ENCODE data around the gene RMC1.

Gene RMC1

GRCh38 chr18:23512641-23513040 is 9.3 kb downstream of the RMC1 start:
- H3K4me3 Mint-ChIP-seq: no peak overlapping the region
- H3K9me3 Mint-ChIP-seq: no peaks in the 10 kb centered on the region
- no peaks in the 10 kb centered on the region for H3K27me3 Mint-ChIP-seq
- peaks cover 48% of the 10 kb centered on the region for H3K4me1 Mint-ChIP-seq
- peaks cover 63% of the 10 kb centered on the region for H3K36me3 Mint-ChIP-seq
- no peak for ATAC-seq
- peak overlapping the region; percentile 76 for H3K27ac Mint-ChIP-seq

GRCh38 chr18:23515911-23516546 is 12.7 kb downstream of the RMC1 start:
- H3K4me3 Mint-ChIP-seq: no peak overlapping the region
- no peaks in the 10 kb centered on the region for H3K27me3 Mint-ChIP-seq
- H3K4me1 Mint-ChIP-seq: peaks cover 36% of the 10 kb centered on the region
- peak overlapping the region; percentile 32 for H3K27ac Mint-ChIP-seq
- peak; percentile 86 for ATAC-seq
- H3K36me3 Mint-ChIP-seq: peaks cover 65% of the 10 kb centered on the region
- H3K9me3 Mint-ChIP-seq: no peaks in the 10 kb centered on the region

- Mint-ChIP-seq H3K27me3 (no peaks in the 10 kb centered on the region), H3K36me3 (peaks cover 75% of the 10 kb centered on the region), H3K27ac (no peak overlapping the region), H3K9me3 (no peaks in the 10 kb centered on the region), H3K4me1 (peaks cover 26% of the 10 kb centered on the region), H3K4me3 (no peak overlapping the region)
- no peak for ATAC-seq
These were observed 16.4 kb downstream of the RMC1 start for GRCh38 chr18:23519734-23520133.

GRCh38 chr18:23521271-23521670 is 18.0 kb downstream of the RMC1 start:
- H3K27me3 Mint-ChIP-seq: no peaks in the 10 kb centered on the region
- no peak overlapping the region for H3K4me3 Mint-ChIP-seq
- H3K36me3 Mint-ChIP-seq: peaks cover 73% of the 10 kb centered on the region
- H3K4me1 Mint-ChIP-seq: peaks cover 14% of the 10 kb centered on the region
- no peak for ATAC-seq
- H3K27ac Mint-ChIP-seq: no peak overlapping the region
- no peaks in the 10 kb centered on the region for H3K9me3 Mint-ChIP-seq

GRCh38 chr18:23521907-23522306 is 18.6 kb downstream of the RMC1 start:
- H3K27ac Mint-ChIP-seq: no peak overlapping the region

GRCh38 chr18:23523429-23524212 is 20.3 kb downstream of the RMC1 start:
- no peaks in the 10 kb centered on the region for H3K9me3 Mint-ChIP-seq
- H3K27ac Mint-ChIP-seq: peak overlapping the region; percentile 55
- H3K27me3 Mint-ChIP-seq: no peaks in the 10 kb centered on the region
- peak; percentile 66 for ATAC-seq
- H3K4me1 Mint-ChIP-seq: peaks cover 13% of the 10 kb centered on the region
- H3K4me3 Mint-ChIP-seq: no peak overlapping the region
- H3K36me3 Mint-ChIP-seq: peaks cover 74% of the 10 kb centered on the region

More at GRCh38 chr18:23521907-23522306, 18.6 kb downstream of the RMC1 start:
- peaks cover 77% of the 10 kb centered on the region for H3K36me3 Mint-ChIP-seq
- H3K9me3 Mint-ChIP-seq: no peaks in the 10 kb centered on the region
- no peaks in the 10 kb centered on the region for H3K27me3 Mint-ChIP-seq
- H3K4me1 Mint-ChIP-seq: peaks cover 13% of the 10 kb centered on the region
- ATAC-seq: no peak
- no peak overlapping the region for H3K4me3 Mint-ChIP-seq

GRCh38 chr18:23524213-23524707 is 20.9 kb downstream of the RMC1 start:
- peak overlapping the region; percentile 55 for H3K27ac Mint-ChIP-seq
- peaks cover 16% of the 10 kb centered on the region for H3K4me1 Mint-ChIP-seq
- H3K9me3 Mint-ChIP-seq: no peaks in the 10 kb centered on the region
- H3K36me3 Mint-ChIP-seq: peaks cover 74% of the 10 kb centered on the region
- no peak for ATAC-seq
- H3K4me3 Mint-ChIP-seq: no peak overlapping the region
- H3K27me3 Mint-ChIP-seq: no peaks in the 10 kb centered on the region

- Mint-ChIP-seq H3K36me3 (peaks cover 77% of the 10 kb centered on the region), H3K4me1 (peaks cover 25% of the 10 kb centered on the region), H3K9me3 (no peaks in the 10 kb centered on the region)
These were observed 23.3 kb downstream of the RMC1 start for GRCh38 chr18:23526501-23527063.

GRCh38 chr18:23528580-23529472 is 25.5 kb downstream of the RMC1 start:
- H3K4me1 Mint-ChIP-seq: peaks cover 15% of the 10 kb centered on the region
- H3K4me3 Mint-ChIP-seq: no peak overlapping the region
- no peaks in the 10 kb centered on the region for H3K27me3 Mint-ChIP-seq
- peak overlapping the region; percentile 51 for H3K27ac Mint-ChIP-seq
- peaks cover 71% of the 10 kb centered on the region for H3K36me3 Mint-ChIP-seq
- no peaks in the 10 kb centered on the region for H3K9me3 Mint-ChIP-seq
- ATAC-seq: no peak

More at GRCh38 chr18:23526501-23527063, 23.3 kb downstream of the RMC1 start:
- H3K27ac Mint-ChIP-seq: no peak overlapping the region
- no peak for ATAC-seq
- H3K27me3 Mint-ChIP-seq: no peaks in the 10 kb centered on the region
- H3K4me3 Mint-ChIP-seq: no peak overlapping the region

GRCh38 chr18:23529604-23530003 is 26.3 kb downstream of the RMC1 start:
- Mint-ChIP-seq H3K27ac (peak overlapping the region; percentile 51), H3K4me3 (no peak overlapping the region), H3K36me3 (peaks cover 68% of the 10 kb centered on the region), H3K4me1 (peaks cover 12% of the 10 kb centered on the region), H3K27me3 (no peaks in the 10 kb centered on the region), H3K9me3 (no peaks in the 10 kb centered on the region)
- peak; percentile 68 for ATAC-seq

- no peaks in the 10 kb centered on the region for H3K9me3 Mint-ChIP-seq
- H3K36me3 Mint-ChIP-seq: peaks cover 70% of the 10 kb centered on the region
- no peak overlapping the region for H3K4me3 Mint-ChIP-seq
- peak overlapping the region; percentile 51 for H3K27ac Mint-ChIP-seq
- peaks cover 12% of the 10 kb centered on the region for H3K4me1 Mint-ChIP-seq
- no peaks in the 10 kb centered on the region for H3K27me3 Mint-ChIP-seq
- ATAC-seq: no peak
These were observed 26.9 kb downstream of the RMC1 start for GRCh38 chr18:23530195-23530594.

- H3K27ac Mint-ChIP-seq: peak overlapping the region; percentile 67
- H3K27me3 Mint-ChIP-seq: no peaks in the 10 kb centered on the region
These were observed 28.6 kb downstream of the RMC1 start for GRCh38 chr18:23531912-23532311.

GRCh38 chr18:23532848-23533247 is 29.5 kb downstream of the RMC1 start:
- no peaks in the 10 kb centered on the region for H3K9me3 Mint-ChIP-seq
- ATAC-seq: no peak
- peak overlapping the region; percentile 67 for H3K27ac Mint-ChIP-seq
- no peak overlapping the region for H3K4me3 Mint-ChIP-seq
- H3K36me3 Mint-ChIP-seq: peaks cover 76% of the 10 kb centered on the region
- no peaks in the 10 kb centered on the region for H3K27me3 Mint-ChIP-seq
- H3K4me1 Mint-ChIP-seq: peaks cover 12% of the 10 kb centered on the region

More at GRCh38 chr18:23531912-23532311, 28.6 kb downstream of the RMC1 start:
- Mint-ChIP-seq H3K9me3 (no peaks in the 10 kb centered on the region), H3K36me3 (peaks cover 77% of the 10 kb centered on the region), H3K4me3 (no peak overlapping the region), H3K4me1 (peaks cover 12% of the 10 kb centered on the region)
- no peak for ATAC-seq

GRCh38 chr18:23534276-23534675 is 31.0 kb downstream of the RMC1 start:
- H3K4me1 Mint-ChIP-seq: peaks cover 14% of the 10 kb centered on the region
- H3K36me3 Mint-ChIP-seq: peaks cover 75% of the 10 kb centered on the region
- H3K27ac Mint-ChIP-seq: no peak overlapping the region
- H3K27me3 Mint-ChIP-seq: no peaks in the 10 kb centered on the region
- no peak for ATAC-seq
- H3K9me3 Mint-ChIP-seq: no peaks in the 10 kb centered on the region
- no peak overlapping the region for H3K4me3 Mint-ChIP-seq

- peaks cover 75% of the 10 kb centered on the region for H3K36me3 Mint-ChIP-seq
- H3K27ac Mint-ChIP-seq: no peak overlapping the region
- H3K9me3 Mint-ChIP-seq: no peaks in the 10 kb centered on the region
- H3K27me3 Mint-ChIP-seq: no peaks in the 10 kb centered on the region
- no peak overlapping the region for H3K4me3 Mint-ChIP-seq
- no peak for ATAC-seq
- H3K4me1 Mint-ChIP-seq: peaks cover 25% of the 10 kb centered on the region
These were observed 32.9 kb downstream of the RMC1 start for GRCh38 chr18:23536204-23536603.
